Activated naive CD4-positive, alpha-beta T cell treated with anti-CD3 and anti-CD28 coated beads, Interleukin-2, amount 50 U/mL, for 24 hours (primary cell): ENCODE measurements around the gene TGM1.

ENCODE experiments used
- H3K27ac Mint-ChIP-seq: one replicate; pipeline ENCODE4 v1.8.0; 2021; ENCODE audit warnings: mild to moderate bottlenecking, mixed read lengths
- H3K27me3 Mint-ChIP-seq: one replicate; pipeline ENCODE4 v1.8.0; 2021; ENCODE audit warnings: mixed read lengths
- H3K36me3 Mint-ChIP-seq: one replicate; pipeline ENCODE4 v1.8.0; 2021; ENCODE audit warnings: mixed read lengths
- H3K4me1 Mint-ChIP-seq: one replicate; pipeline ENCODE4 v1.8.0; 2021; ENCODE audit warnings: mixed read lengths
- H3K4me3 Mint-ChIP-seq: one replicate; pipeline ENCODE4 v1.8.0; 2021; ENCODE audit warnings: mild to moderate bottlenecking, mixed read lengths
- H3K9me3 Mint-ChIP-seq: one replicate; pipeline ENCODE4 v1.8.0; 2021; ENCODE audit warnings: mixed read lengths

Gene TGM1

GRCh38 chr14:24267516-24267915 lies 4.5 kb upstream of the TGM1 start:
- H3K27me3 Mint-ChIP-seq, result no peaks in the 10 kb centered on the region
- no peak overlapping the region for H3K27ac Mint-ChIP-seq
- H3K4me3 Mint-ChIP-seq, result no peak overlapping the region
- peaks cover 7% of the 10 kb centered on the region for H3K36me3 Mint-ChIP-seq
- H3K4me1 Mint-ChIP-seq, result peaks cover 17% of the 10 kb centered on the region
- H3K9me3 Mint-ChIP-seq, result no peaks in the 10 kb centered on the region

GRCh38 chr14:24266344-24267244 lies 3.6 kb upstream of the TGM1 start:
- H3K27ac Mint-ChIP-seq, result peak overlapping the region; percentile 19
- no peak overlapping the region for H3K4me3 Mint-ChIP-seq
- H3K27me3 Mint-ChIP-seq, result no peaks in the 10 kb centered on the region
- H3K9me3 Mint-ChIP-seq, result no peaks in the 10 kb centered on the region
- H3K36me3 Mint-ChIP-seq, result peaks cover 7% of the 10 kb centered on the region
- H3K4me1 Mint-ChIP-seq, result peaks cover 8% of the 10 kb centered on the region

GRCh38 chr14:24264298-24264697 lies 1.3 kb upstream of the TGM1 start:
- no peaks in the 10 kb centered on the region for H3K4me1 Mint-ChIP-seq
- H3K4me3 Mint-ChIP-seq, result no peak overlapping the region
- H3K9me3 Mint-ChIP-seq, result no peaks in the 10 kb centered on the region
- no peak overlapping the region for H3K27ac Mint-ChIP-seq
- H3K27me3 Mint-ChIP-seq, result no peaks in the 10 kb centered on the region
- peaks cover 8% of the 10 kb centered on the region for H3K36me3 Mint-ChIP-seq

GRCh38 chr14:24263848-24264247 lies 871 bp upstream of the TGM1 start:
- Mint-ChIP-seq H3K27ac (no peak overlapping the region), H3K4me1 (no peaks in the 10 kb centered on the region), H3K9me3 (no peaks in the 10 kb centered on the region), H3K4me3 (no peak overlapping the region), H3K36me3 (peaks cover 8% of the 10 kb centered on the region), H3K27me3 (no peaks in the 10 kb centered on the region)

GRCh38 chr14:24261969-24262327 lies 1.0 kb downstream of the TGM1 start:
- H3K27me3 Mint-ChIP-seq, result no peaks in the 10 kb centered on the region
- H3K4me3 Mint-ChIP-seq, result no peak overlapping the region
- no peak overlapping the region for H3K27ac Mint-ChIP-seq
- H3K4me1 Mint-ChIP-seq, result no peaks in the 10 kb centered on the region
- H3K36me3 Mint-ChIP-seq, result peaks cover 6% of the 10 kb centered on the region
- H3K9me3 Mint-ChIP-seq, result no peaks in the 10 kb centered on the region

- no peak overlapping the region for H3K27ac Mint-ChIP-seq
- H3K4me1 Mint-ChIP-seq, result no peaks in the 10 kb centered on the region
Observed at GRCh38 chr14:24261256-24261968, 1.6 kb downstream of the TGM1 start.

GRCh38 chr14:24260780-24261157 lies 2.2 kb downstream of the TGM1 start:
- Mint-ChIP-seq H3K4me1 (no peaks in the 10 kb centered on the region), H3K4me3 (no peak overlapping the region), H3K9me3 (no peaks in the 10 kb centered on the region), H3K27ac (no peak overlapping the region), H3K27me3 (no peaks in the 10 kb centered on the region), H3K36me3 (peaks cover 4% of the 10 kb centered on the region)

More at GRCh38 chr14:24261256-24261968, 1.6 kb downstream of the TGM1 start:
- Mint-ChIP-seq H3K4me3 (no peak overlapping the region), H3K36me3 (peaks cover 7% of the 10 kb centered on the region), H3K9me3 (no peaks in the 10 kb centered on the region), H3K27me3 (no peaks in the 10 kb centered on the region)

GRCh38 chr14:24260026-24260779 lies 2.8 kb downstream of the TGM1 start:
- Mint-ChIP-seq H3K4me3 (no peak overlapping the region), H3K9me3 (no peaks in the 10 kb centered on the region), H3K36me3 (peaks cover 4% of the 10 kb centered on the region), H3K27me3 (no peaks in the 10 kb centered on the region), H3K4me1 (no peaks in the 10 kb centered on the region), H3K27ac (no peak overlapping the region)

GRCh38 chr14:24259282-24260025 lies 3.5 kb downstream of the TGM1 start:
- H3K27ac Mint-ChIP-seq, result no peak overlapping the region

GRCh38 chr14:24258548-24259265 lies 4.3 kb downstream of the TGM1 start:
- Mint-ChIP-seq H3K9me3 (no peaks in the 10 kb centered on the region), H3K36me3 (peaks cover 6% of the 10 kb centered on the region), H3K27me3 (no peaks in the 10 kb centered on the region), H3K27ac (no peak overlapping the region), H3K4me3 (no peak overlapping the region), H3K4me1 (no peaks in the 10 kb centered on the region)

More at GRCh38 chr14:24259282-24260025, 3.5 kb downstream of the TGM1 start:
- no peaks in the 10 kb centered on the region for H3K9me3 Mint-ChIP-seq
- H3K27me3 Mint-ChIP-seq, result no peaks in the 10 kb centered on the region
- peaks cover 4% of the 10 kb centered on the region for H3K36me3 Mint-ChIP-seq
- H3K4me1 Mint-ChIP-seq, result no peaks in the 10 kb centered on the region
- no peak overlapping the region for H3K4me3 Mint-ChIP-seq

GRCh38 chr14:24258119-24258518 lies 4.9 kb downstream of the TGM1 start:
- no peaks in the 10 kb centered on the region for H3K4me1 Mint-ChIP-seq
- H3K36me3 Mint-ChIP-seq, result peaks cover 6% of the 10 kb centered on the region
- H3K4me3 Mint-ChIP-seq, result no peak overlapping the region
- H3K27me3 Mint-ChIP-seq, result no peaks in the 10 kb centered on the region
- H3K9me3 Mint-ChIP-seq, result no peaks in the 10 kb centered on the region
- H3K27ac Mint-ChIP-seq, result no peak overlapping the region

GRCh38 chr14:24256960-24257359 lies 6.0 kb downstream of the TGM1 start:
- H3K27me3 Mint-ChIP-seq, result no peaks in the 10 kb centered on the region
- H3K36me3 Mint-ChIP-seq, result peaks cover 6% of the 10 kb centered on the region
- H3K4me1 Mint-ChIP-seq, result no peaks in the 10 kb centered on the region
- no peaks in the 10 kb centered on the region for H3K9me3 Mint-ChIP-seq
- H3K27ac Mint-ChIP-seq, result no peak overlapping the region
- no peak overlapping the region for H3K4me3 Mint-ChIP-seq

GRCh38 chr14:24255931-24256711 lies 6.9 kb downstream of the TGM1 start:
- H3K36me3 Mint-ChIP-seq, result peaks cover 7% of the 10 kb centered on the region
- no peak overlapping the region for H3K27ac Mint-ChIP-seq
- no peaks in the 10 kb centered on the region for H3K27me3 Mint-ChIP-seq
- no peaks in the 10 kb centered on the region for H3K4me1 Mint-ChIP-seq
- no peak overlapping the region for H3K4me3 Mint-ChIP-seq
- no peaks in the 10 kb centered on the region for H3K9me3 Mint-ChIP-seq

GRCh38 chr14:24255438-24255837 lies 7.5 kb downstream of the TGM1 start:
- H3K4me3 Mint-ChIP-seq, result no peak overlapping the region
- H3K27ac Mint-ChIP-seq, result no peak overlapping the region
- no peaks in the 10 kb centered on the region for H3K4me1 Mint-ChIP-seq
- H3K36me3 Mint-ChIP-seq, result peaks cover 7% of the 10 kb centered on the region
- H3K9me3 Mint-ChIP-seq, result no peaks in the 10 kb centered on the region
- no peaks in the 10 kb centered on the region for H3K27me3 Mint-ChIP-seq
